GM23338 (cell line): Measurements from ENCODE around the gene ANTXR1. TPM values are rescaled to one million over a fixed set of nuclear protein-coding genes. Genes with fewer than 3 reads are reported as not detected.

Experiments
- ATAC-seq: fragments of 200-7000 bp; cut with Tn5 transposase; 3 replicates; pipeline ENCODE4 v1.9.1; 2020
- DNase-seq: peaks from one replicate; pipeline ENCODE4 v3.0.0-alpha.2; 2015; ENCODE audit warnings: low spot score
- H2AFZ ChIP-seq: fragments of 200-600 bp; sonication (generic); 2 replicates; pipeline ENCODE4 v1.8.0; 2016; ENCODE audit warnings: antibody characterized with exemption, mild to moderate bottlenecking, moderate library complexity
- H3F3A ChIP-seq: fragments of 200-600 bp; sonication (generic); replicated peaks from 2 replicates; pipeline ENCODE4 v1.8.0; 2017; ENCODE audit warnings: antibody characterized with exemption, mixed run types, low read depth
- H3K27ac ChIP-seq: fragments of 200-600 bp; sonication (generic); 2 replicates; pipeline ENCODE4 v1.6.1; 2016; ENCODE audit warnings: low read depth
- H3K27me3 ChIP-seq: fragments of 200-600 bp; sonication (generic); 2 replicates; pipeline ENCODE4 v1.8.0; 2016; ENCODE audit warnings: mild to moderate bottlenecking, mixed run types, moderate library complexity; ENCODE audit not compliant: insufficient read depth
- H3K36me3 ChIP-seq: fragments of 200-600 bp; sonication (generic); 2 replicates; pipeline ENCODE4 v1.8.0; 2016; ENCODE audit warnings: mild to moderate bottlenecking; ENCODE audit not compliant: insufficient read depth
- H3K4me1 ChIP-seq: fragments of 200-600 bp; sonication (generic); 2 replicates; pipeline ENCODE4 v1.8.0; 2016; ENCODE audit warnings: mild to moderate bottlenecking, moderate library complexity; ENCODE audit not compliant: insufficient read depth
- H3K4me2 ChIP-seq: fragments of 200-600 bp; sonication (generic); 2 replicates; pipeline ENCODE4 v1.7.1; 2017; ENCODE audit warnings: mixed run types
- H3K4me3 ChIP-seq: fragments of 200-600 bp; sonication (generic); 2 replicates; pipeline ENCODE4 v1.6.1; 2016; ENCODE audit warnings: mixed run types
- H3K79me2 ChIP-seq: fragments of 200-600 bp; sonication (generic); replicated peaks from 2 replicates; pipeline ENCODE4 v1.8.0; 2017; ENCODE audit warnings: mild to moderate bottlenecking; ENCODE audit not compliant: insufficient read depth
- H3K9me2 ChIP-seq: fragments of 200-600 bp; sonication (generic); 2 replicates; pipeline ENCODE4 v1.8.0; 2017; ENCODE audit not compliant: insufficient read depth
- H4K20me1 ChIP-seq: fragments of 200-600 bp; sonication (generic); replicated peaks from 2 replicates; pipeline ENCODE4 v1.8.0; 2017; ENCODE audit warnings: mild to moderate bottlenecking; ENCODE audit not compliant: insufficient read depth
- H3K27ac Mint-ChIP-seq: 2 replicates; pipeline ENCODE4 v1.8.0; 2020; ENCODE audit warnings: inconsistent platforms, mild to moderate bottlenecking, moderate library complexity, mixed read lengths
- H3K27me3 Mint-ChIP-seq: 3 replicates; pipeline ENCODE4 v1.8.0; 2022; ENCODE audit warnings: low read depth, mild to moderate bottlenecking, moderate library complexity, mixed read lengths, inconsistent platforms; ENCODE audit not compliant: insufficient read depth, poor library complexity
- H3K36me3 Mint-ChIP-seq: 3 replicates; pipeline ENCODE4 v1.8.0; 2021; ENCODE audit warnings: low read depth, mild to moderate bottlenecking, inconsistent platforms, moderate library complexity, mixed read lengths
- H3K4me1 Mint-ChIP-seq: 3 replicates; pipeline ENCODE4 v1.8.0; 2020; ENCODE audit warnings: mild to moderate bottlenecking, inconsistent platforms, mixed read lengths
- H3K4me3 Mint-ChIP-seq: 3 replicates; pipeline ENCODE4 v1.8.0; 2021; ENCODE audit warnings: moderate library complexity, mild to moderate bottlenecking, inconsistent platforms, mixed read lengths
- H3K9me3 Mint-ChIP-seq: 3 replicates; pipeline ENCODE4 v1.8.0; 2020; ENCODE audit warnings: moderate library complexity, mild to moderate bottlenecking, inconsistent platforms, mixed read lengths
- EZH2 ChIP-seq: fragments of 200-600 bp; sonication (generic); IDR thresholded peaks from one replicate; pipeline ENCODE4 v1.8.0; 2017; ENCODE audit warnings: antibody characterized with exemption, mild to moderate bottlenecking, low read depth; ENCODE audit not compliant: unreplicated experiment
- POLR2AphosphoS5 ChIP-seq: IDR thresholded peaks from 2 replicates; pipeline ENCODE4 v1.6.1; 2016; ENCODE audit warnings: antibody characterized with exemption, low read depth
- STAT1 ChIP-seq: IDR thresholded peaks from one replicate; pipeline ENCODE4 v1.6.1; 2016; ENCODE audit warnings: antibody characterized with exemption; ENCODE audit not compliant: unreplicated experiment
- ZNF114 ChIP-seq: fragments of 250-450 bp; sonication (Bioruptor Pico); IDR thresholded peaks from 2 replicates; pipeline ENCODE4 v1.5.0; 2020; ENCODE audit warnings: mild to moderate bottlenecking, moderate library complexity
- ZNF331 ChIP-seq: fragments of 250-450 bp; sonication (Bioruptor Pico); IDR thresholded peaks from 2 replicates; pipeline ENCODE4 v1.5.0; 2020; ENCODE audit warnings: low read depth, mild to moderate bottlenecking, moderate library complexity
- polyA plus RNA-seq: library from polyadenylated mRNA; unstranded; fragments of >200 nt; fragmentation: Nextera tagmentation; extraction: Ambion mirVana; gene quantifications from 2 replicates; pipeline ENCODE4 v1.2.1, GENCODE V29; 2016
- total RNA-seq: library from RNA; depleted of rRNA; stranded (reverse); fragments of >200 nt; shearing (Covaris generic); gene quantifications from 2 replicates; pipeline ENCODE4 v1.2.3, GENCODE V29; 2014
- TF ChIP-seq, protein P1 (sequence below): fragments of 250-450 bp; sonication (Bioruptor Pico); IDR thresholded peaks from 2 replicates; pipeline ENCODE4 v1.5.0; 2020; ENCODE audit warnings: mild to moderate bottlenecking, moderate library complexity
- TF ChIP-seq, protein P2 (sequence below): IDR thresholded peaks from 2 replicates; pipeline ENCODE4 v1.6.1; 2016; ENCODE audit warnings: antibody characterized with exemption

The ANTXR1 gene
- total and polyA plus RNA-seq, 2 experiments from 2014 or later, result 16.1 to 23.1 TPM

DNA sequence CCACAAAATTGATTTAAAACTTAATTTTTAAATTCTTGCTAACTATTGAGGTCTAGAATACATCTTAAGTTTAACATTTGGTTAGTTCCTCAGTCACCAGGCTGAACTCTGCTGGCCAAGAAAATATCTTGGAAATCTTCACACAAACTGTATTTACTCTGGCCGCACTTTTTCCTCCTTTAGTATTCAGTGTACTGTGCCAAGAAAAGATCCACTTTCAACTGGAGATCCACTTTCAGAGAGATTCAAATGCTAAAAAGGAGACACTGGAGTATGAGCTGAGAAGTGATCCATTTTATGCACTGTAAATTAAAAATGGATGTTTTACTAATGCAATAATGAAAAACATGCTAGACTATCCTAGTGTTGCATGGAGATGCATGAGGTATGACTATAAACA, 98.1 kb downstream of the ANTXR1 start:
- Histone ChIP-seq H4K20me1 (no peaks in the 10 kb centered on the region; the same call in 1 of the 2 replicates), H3K36me3 (no peaks in the 10 kb centered on the region), H3K9me2 (peaks cover 14% of the 10 kb centered on the region; the same call in 1 of the 2 replicates), H3K79me2 (no peaks in the 10 kb centered on the region), H3F3A (no peaks in the 10 kb centered on the region), H3K27ac (no peak overlapping the region), H3K4me3 (no peak overlapping the region), H3K4me1 (peaks cover 13% of the 10 kb centered on the region; the same call in 1 of the 2 replicates), H2AFZ (no peak overlapping the region), H3K4me2 (no peak overlapping the region), H3K27me3 (no peaks in the 10 kb centered on the region)
- TF ChIP-seq POLR2AphosphoS5 (no peak), ZNF114 (CRISPR knock-in tag) (no peak), STAT1 (no peak), ZNF331 (no peak), EZH2 (no peak)
- TF ChIP-seq, protein P1, sequence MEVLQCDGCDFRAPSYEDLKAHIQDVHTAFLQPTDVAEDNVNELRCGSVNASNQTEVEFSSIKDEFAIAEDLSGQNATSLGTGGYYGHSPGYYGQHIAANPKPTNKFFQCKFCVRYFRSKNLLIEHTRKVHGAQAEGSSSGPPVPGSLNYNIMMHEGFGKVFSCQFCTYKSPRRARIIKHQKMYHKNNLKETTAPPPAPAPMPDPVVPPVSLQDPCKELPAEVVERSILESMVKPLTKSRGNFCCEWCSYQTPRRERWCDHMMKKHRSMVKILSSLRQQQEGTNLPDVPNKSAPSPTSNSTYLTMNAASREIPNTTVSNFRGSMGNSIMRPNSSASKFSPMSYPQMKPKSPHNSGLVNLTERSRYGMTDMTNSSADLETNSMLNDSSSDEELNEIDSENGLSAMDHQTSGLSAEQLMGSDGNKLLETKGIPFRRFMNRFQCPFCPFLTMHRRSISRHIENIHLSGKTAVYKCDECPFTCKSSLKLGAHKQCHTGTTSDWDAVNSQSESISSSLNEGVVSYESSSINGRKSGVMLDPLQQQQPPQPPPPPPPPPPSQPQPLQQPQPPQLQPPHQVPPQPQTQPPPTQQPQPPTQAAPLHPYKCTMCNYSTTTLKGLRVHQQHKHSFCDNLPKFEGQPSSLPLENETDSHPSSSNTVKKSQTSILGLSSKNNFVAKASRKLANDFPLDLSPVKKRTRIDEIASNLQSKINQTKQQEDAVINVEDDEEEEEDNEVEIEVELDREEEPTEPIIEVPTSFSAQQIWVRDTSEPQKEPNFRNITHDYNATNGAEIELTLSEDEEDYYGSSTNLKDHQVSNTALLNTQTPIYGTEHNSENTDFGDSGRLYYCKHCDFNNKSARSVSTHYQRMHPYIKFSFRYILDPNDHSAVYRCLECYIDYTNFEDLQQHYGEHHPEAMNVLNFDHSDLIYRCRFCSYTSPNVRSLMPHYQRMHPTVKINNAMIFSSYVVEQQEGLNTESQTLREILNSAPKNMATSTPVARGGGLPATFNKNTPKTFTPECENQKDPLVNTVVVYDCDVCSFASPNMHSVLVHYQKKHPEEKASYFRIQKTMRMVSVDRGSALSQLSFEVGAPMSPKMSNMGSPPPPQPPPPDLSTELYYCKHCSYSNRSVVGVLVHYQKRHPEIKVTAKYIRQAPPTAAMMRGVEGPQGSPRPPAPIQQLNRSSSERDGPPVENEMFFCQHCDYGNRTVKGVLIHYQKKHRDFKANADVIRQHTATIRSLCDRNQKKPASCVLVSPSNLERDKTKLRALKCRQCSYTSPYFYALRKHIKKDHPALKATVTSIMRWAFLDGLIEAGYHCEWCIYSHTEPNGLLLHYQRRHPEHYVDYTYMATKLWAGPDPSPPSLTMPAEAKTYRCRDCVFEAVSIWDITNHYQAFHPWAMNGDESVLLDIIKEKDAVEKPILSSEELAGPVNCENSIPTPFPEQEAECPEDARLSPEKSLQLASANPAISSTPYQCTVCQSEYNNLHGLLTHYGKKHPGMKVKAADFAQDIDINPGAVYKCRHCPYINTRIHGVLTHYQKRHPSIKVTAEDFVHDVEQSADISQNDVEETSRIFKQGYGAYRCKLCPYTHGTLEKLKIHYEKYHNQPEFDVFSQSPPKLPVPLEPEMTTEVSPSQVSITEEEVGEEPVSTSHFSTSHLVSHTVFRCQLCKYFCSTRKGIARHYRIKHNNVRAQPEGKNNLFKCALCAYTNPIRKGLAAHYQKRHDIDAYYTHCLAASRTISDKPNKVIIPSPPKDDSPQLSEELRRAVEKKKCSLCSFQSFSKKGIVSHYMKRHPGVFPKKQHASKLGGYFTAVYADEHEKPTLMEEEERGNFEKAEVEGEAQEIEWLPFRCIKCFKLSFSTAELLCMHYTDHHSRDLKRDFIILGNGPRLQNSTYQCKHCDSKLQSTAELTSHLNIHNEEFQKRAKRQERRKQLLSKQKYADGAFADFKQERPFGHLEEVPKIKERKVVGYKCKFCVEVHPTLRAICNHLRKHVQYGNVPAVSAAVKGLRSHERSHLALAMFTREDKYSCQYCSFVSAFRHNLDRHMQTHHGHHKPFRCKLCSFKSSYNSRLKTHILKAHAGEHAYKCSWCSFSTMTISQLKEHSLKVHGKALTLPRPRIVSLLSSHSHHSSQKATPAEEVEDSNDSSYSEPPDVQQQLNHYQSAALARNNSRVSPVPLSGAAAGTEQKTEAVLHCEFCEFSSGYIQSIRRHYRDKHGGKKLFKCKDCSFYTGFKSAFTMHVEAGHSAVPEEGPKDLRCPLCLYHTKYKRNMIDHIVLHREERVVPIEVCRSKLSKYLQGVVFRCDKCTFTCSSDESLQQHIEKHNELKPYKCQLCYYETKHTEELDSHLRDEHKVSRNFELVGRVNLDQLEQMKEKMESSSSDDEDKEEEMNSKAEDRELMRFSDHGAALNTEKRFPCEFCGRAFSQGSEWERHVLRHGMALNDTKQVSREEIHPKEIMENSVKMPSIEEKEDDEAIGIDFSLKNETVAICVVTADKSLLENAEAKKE, result no peak
- TF ChIP-seq, protein P2, sequence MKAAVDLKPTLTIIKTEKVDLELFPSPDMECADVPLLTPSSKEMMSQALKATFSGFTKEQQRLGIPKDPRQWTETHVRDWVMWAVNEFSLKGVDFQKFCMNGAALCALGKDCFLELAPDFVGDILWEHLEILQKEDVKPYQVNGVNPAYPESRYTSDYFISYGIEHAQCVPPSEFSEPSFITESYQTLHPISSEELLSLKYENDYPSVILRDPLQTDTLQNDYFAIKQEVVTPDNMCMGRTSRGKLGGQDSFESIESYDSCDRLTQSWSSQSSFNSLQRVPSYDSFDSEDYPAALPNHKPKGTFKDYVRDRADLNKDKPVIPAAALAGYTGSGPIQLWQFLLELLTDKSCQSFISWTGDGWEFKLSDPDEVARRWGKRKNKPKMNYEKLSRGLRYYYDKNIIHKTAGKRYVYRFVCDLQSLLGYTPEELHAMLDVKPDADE, result no peak
- H3K9me3 Mint-ChIP-seq, result no peaks in the 10 kb centered on the region
- H3K4me1 Mint-ChIP-seq, result peaks cover 34% of the 10 kb centered on the region
- ATAC-seq (no peak), DNase-seq (no peak)
- no peaks in the 10 kb centered on the region for H3K27me3 Mint-ChIP-seq
- H3K4me3 Mint-ChIP-seq, result no peak overlapping the region
- H3K27ac Mint-ChIP-seq, result no peak overlapping the region
- peaks cover 3% of the 10 kb centered on the region; the same call in 2 of the 3 replicates for H3K36me3 Mint-ChIP-seq
